GM12878 (cell line): ENCODE data around the gene TMEM201. TPM values are rescaled to one million over a fixed set of nuclear protein-coding genes. Genes with fewer than 3 reads are reported as not detected.

Experiments used
- ASH2L ChIP-seq: fragments of 300-600, 200-600 bp; sonication (generic); IDR thresholded peaks from 2 replicates; pipeline ENCODE4 v1.6.1; 2017; ENCODE audit warnings: low read depth, mild to moderate bottlenecking, borderline replicate concordance
- BACH1 ChIP-seq: fragments of 450-650 bp; IDR thresholded peaks from 2 replicates; pipeline ENCODE4 v1.6.1; 2017; ENCODE audit warnings: mild to moderate bottlenecking, borderline replicate concordance
- BCL11A ChIP-seq: IDR thresholded peaks from 2 replicates; pipeline ENCODE4 v1.6.1; 2011; ENCODE audit warnings: low read depth, low read length
- BHLHE40 ChIP-seq, 2 experiments: fragments of 450-650 bp in 1 of 2; IDR thresholded peaks; 2 replicates each; pipeline ENCODE4 v1.6.1; 2011 to 2017; ENCODE audit warnings: low read depth in 2 of 2, borderline replicate concordance in 1 of 2, improper control_type of control experiment in 1 of 2, low read length in 1 of 2, mild to moderate bottlenecking in 1 of 2
- CBX5 ChIP-seq: sonication (generic); IDR thresholded peaks from 2 replicates; pipeline ENCODE4 v1.6.1; 2016; ENCODE audit warnings: low read depth, moderate library complexity, mild to moderate bottlenecking, inconsistent platforms
- CEBPB ChIP-seq, 2 experiments: fragments of 150-350 bp in 1 of 2; IDR thresholded peaks; 2 replicates each; pipeline ENCODE4 v1.6.1; 2012 to 2014; ENCODE audit warnings: low read depth in 2 of 2, low read length in 2 of 2, borderline replicate concordance in 1 of 2, inconsistent platforms in 1 of 2
- CHD2 ChIP-seq: IDR thresholded peaks from 2 replicates; pipeline ENCODE4 v1.6.1; 2011; ENCODE audit warnings: low read depth, low read length, improper control_type of control experiment, borderline replicate concordance
- CREB1 ChIP-seq: IDR thresholded peaks from 2 replicates; pipeline ENCODE4 v1.6.1; 2012; ENCODE audit warnings: low read depth, mild to moderate bottlenecking, inconsistent platforms
- EP300 ChIP-seq, 2 experiments: fragments of 150-350 bp in 1 of 2; IDR thresholded peaks; 2 replicates each; pipeline ENCODE4 v1.6.1; 2011 to 2012; ENCODE audit warnings: low read depth in 2 of 2, low read length in 2 of 2, borderline replicate concordance in 1 of 2, improper control_type of control experiment in 1 of 2, inconsistent platforms in 1 of 2; ENCODE audit not compliant: control insufficient read depth in 1 of 2
- GABPA ChIP-seq: IDR thresholded peaks from 2 replicates; pipeline ENCODE4 v1.6.1; 2014; ENCODE audit warnings: antibody characterized with exemption, low read depth, mild to moderate bottlenecking, inconsistent platforms
- JUNB ChIP-seq: IDR thresholded peaks from 2 replicates; pipeline ENCODE4 v1.6.1; 2016; ENCODE audit warnings: antibody characterized with exemption, mild to moderate bottlenecking
- MEF2A ChIP-seq: IDR thresholded peaks from 2 replicates; pipeline ENCODE4 v1.6.1; 2011; ENCODE audit warnings: low read depth, mild to moderate bottlenecking, low read length, moderate library complexity; ENCODE audit not compliant: insufficient read depth
- MEF2B ChIP-seq: fragments of 450-650 bp; IDR thresholded peaks from 2 replicates; pipeline ENCODE4 v1.6.1; 2018; ENCODE audit warnings: mild to moderate bottlenecking, moderate library complexity; ENCODE audit not compliant: partially characterized antibody, poor library complexity, severe bottlenecking
- PBX3 ChIP-seq: IDR thresholded peaks from 2 replicates; pipeline ENCODE4 v1.6.1; 2011; ENCODE audit warnings: mild to moderate bottlenecking, low read depth, low read length, moderate library complexity; ENCODE audit not compliant: insufficient replicate concordance
- RAD21 ChIP-seq: IDR thresholded peaks from 2 replicates; pipeline ENCODE4 v1.6.1; 2011; ENCODE audit warnings: mild to moderate bottlenecking, low read depth, low read length, moderate library complexity; ENCODE audit not compliant: insufficient read depth
- RAD51 ChIP-seq: fragments of 450-650 bp; IDR thresholded peaks from 2 replicates; pipeline ENCODE4 v1.6.1; 2016; ENCODE audit warnings: moderate library complexity, mild to moderate bottlenecking, inconsistent platforms
- SPI1 ChIP-seq: IDR thresholded peaks from 2 replicates; pipeline ENCODE4 v1.6.1; 2011; ENCODE audit warnings: low read depth, mild to moderate bottlenecking, low read length, moderate library complexity, borderline replicate concordance; ENCODE audit not compliant: insufficient read depth
- SUZ12 ChIP-seq: fragments of 200-600 bp; sonication (generic); IDR thresholded peaks from one replicate; pipeline ENCODE4 v1.6.1; 2018; ENCODE audit warnings: antibody characterized with exemption, mild to moderate bottlenecking; ENCODE audit not compliant: unreplicated experiment
- TCF12 ChIP-seq: IDR thresholded peaks from 2 replicates; pipeline ENCODE4 v1.6.1; 2011; ENCODE audit warnings: low read depth, mild to moderate bottlenecking, low read length
- ZNF274 ChIP-seq: IDR thresholded peaks from one replicate; pipeline ENCODE4 v1.8.0; 2011; ENCODE audit not compliant: insufficient read length, insufficient read depth
- ZSCAN29 ChIP-seq: fragments of 450-650 bp; IDR thresholded peaks from 2 replicates; pipeline ENCODE4 v1.6.1; 2017; ENCODE audit warnings: mild to moderate bottlenecking, moderate library complexity
- polyA plus RNA-seq, 11 experiments: library from polyadenylated mRNA; depleted of rRNA in 4 of 11; unstranded in 6 of 11; stranded (reverse) in 5 of 11; fragments of >200 nt; fragmentation: Nextera tagmentation in 4 of 11; fragmentation: Illumina TruSeq in 1 of 11; extraction: Ambion mirVana in 4 of 11; extraction: Trizol in 1 of 11; gene quantifications; 1 replicate in 1 of 11; 2 replicates in 10 of 11; pipeline versions ENCODE4 v1.2.1 to v1.2.3, GENCODE V29; 2011 to 2016; ENCODE audit warnings: inconsistent platforms in 2 of 11, missing spikeins in 2 of 11, low read depth in 1 of 11
- total RNA-seq, 4 experiments: library from RNA; depleted of rRNA in 3 of 4; stranded (reverse); fragments of >200 nt in 3 of 4; fragmentation: Illumina TruSeq in 1 of 4; extraction: Trizol in 1 of 4; gene quantifications; 2 replicates each; pipeline versions ENCODE4 v1.2.1 to v1.2.3, GENCODE V29; 2013 to 2021
- TF ChIP-seq, protein P1 (sequence below): IDR thresholded peaks from 2 replicates; pipeline ENCODE4 v1.6.1; 2012; ENCODE audit warnings: low read depth, low read length, improper control_type of control experiment
- TF ChIP-seq, protein P2 (sequence below): fragments of 450-650 bp; IDR thresholded peaks from 2 replicates; pipeline ENCODE4 v1.6.1; 2018; ENCODE audit warnings: borderline replicate concordance, mild to moderate bottlenecking; ENCODE audit not compliant: partially characterized antibody
- TF ChIP-seq, protein P3 (sequence below): IDR thresholded peaks from 2 replicates; pipeline ENCODE4 v1.6.1; 2012; ENCODE audit warnings: low read depth, low read length, improper control_type of control experiment

The TMEM201 gene
- total and polyA plus RNA-seq, 10 of the 15 experiments (the other 5 are each of a cell fraction or from before 2014, with no cell fraction given) = 0.13 to 26.6 (median 6.1) TPM

GRCh38 chr1:9629445-9630201, 40.9 kb downstream of the TMEM201 start (continued):
- TF ChIP-seq CBX5 (no peak), JUNB (no peak), TCF12 (no peak), CHD2 (peak; percentile 75), BCL11A (peak; percentile 69; the same call in 1 of the 2 replicates), GABPA (no peak), SPI1 (peak; percentile 99), MEF2A (no peak), CREB1 (no peak), ASH2L (no peak), RAD51 (no peak), RAD21 (no peak), EP300 (IDR thresholded peaks at IDR 0.05; ENCODE audit: borderline replicate concordance in 1 of 2, control insufficient read depth in 1 of 2, low read depth in 2 of 2, low read length in 2 of 2) (peak; percentile 57 to 64; a peak in 1 of 4 replicates), SUZ12 (no peak), PBX3 (no peak), BACH1 (peak; percentile 26; the same call in 1 of the 2 replicates), ZSCAN29 (peak; percentile 73; the same call in 1 of the 2 replicates), MEF2B (peak; percentile 60), BHLHE40 (IDR thresholded peaks at IDR 0.05; ENCODE audit: borderline replicate concordance in 1 of 2, low read depth in 2 of 2, low read length in 1 of 2) (peak; percentile 92 to 95), ZNF274 (no peak), CEBPB (IDR thresholded peaks at IDR 0.05; ENCODE audit: borderline replicate concordance in 1 of 2, low read depth in 2 of 2, low read length in 2 of 2) (no peak)
- TF ChIP-seq, protein P1, sequence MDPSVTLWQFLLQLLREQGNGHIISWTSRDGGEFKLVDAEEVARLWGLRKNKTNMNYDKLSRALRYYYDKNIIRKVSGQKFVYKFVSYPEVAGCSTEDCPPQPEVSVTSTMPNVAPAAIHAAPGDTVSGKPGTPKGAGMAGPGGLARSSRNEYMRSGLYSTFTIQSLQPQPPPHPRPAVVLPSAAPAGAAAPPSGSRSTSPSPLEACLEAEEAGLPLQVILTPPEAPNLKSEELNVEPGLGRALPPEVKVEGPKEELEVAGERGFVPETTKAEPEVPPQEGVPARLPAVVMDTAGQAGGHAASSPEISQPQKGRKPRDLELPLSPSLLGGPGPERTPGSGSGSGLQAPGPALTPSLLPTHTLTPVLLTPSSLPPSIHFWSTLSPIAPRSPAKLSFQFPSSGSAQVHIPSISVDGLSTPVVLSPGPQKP = peak; percentile 50
- TF ChIP-seq, protein P2, sequence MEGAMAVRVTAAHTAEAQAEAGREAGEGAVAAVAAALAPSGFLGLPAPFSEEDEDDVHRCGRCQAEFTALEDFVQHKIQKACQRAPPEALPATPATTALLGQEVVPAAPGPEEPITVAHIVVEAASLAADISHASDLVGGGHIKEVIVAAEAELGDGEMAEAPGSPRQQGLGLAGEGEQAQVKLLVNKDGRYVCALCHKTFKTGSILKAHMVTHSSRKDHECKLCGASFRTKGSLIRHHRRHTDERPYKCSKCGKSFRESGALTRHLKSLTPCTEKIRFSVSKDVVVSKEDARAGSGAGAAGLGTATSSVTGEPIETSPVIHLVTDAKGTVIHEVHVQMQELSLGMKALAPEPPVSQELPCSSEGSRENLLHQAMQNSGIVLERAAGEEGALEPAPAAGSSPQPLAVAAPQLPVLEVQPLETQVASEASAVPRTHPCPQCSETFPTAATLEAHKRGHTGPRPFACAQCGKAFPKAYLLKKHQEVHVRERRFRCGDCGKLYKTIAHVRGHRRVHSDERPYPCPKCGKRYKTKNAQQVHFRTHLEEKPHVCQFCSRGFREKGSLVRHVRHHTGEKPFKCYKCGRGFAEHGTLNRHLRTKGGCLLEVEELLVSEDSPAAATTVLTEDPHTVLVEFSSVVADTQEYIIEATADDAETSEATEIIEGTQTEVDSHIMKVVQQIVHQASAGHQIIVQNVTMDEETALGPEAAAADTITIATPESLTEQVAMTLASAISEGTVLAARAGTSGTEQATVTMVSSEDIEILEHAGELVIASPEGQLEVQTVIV = peak; percentile 45
- TF ChIP-seq, protein P3, sequence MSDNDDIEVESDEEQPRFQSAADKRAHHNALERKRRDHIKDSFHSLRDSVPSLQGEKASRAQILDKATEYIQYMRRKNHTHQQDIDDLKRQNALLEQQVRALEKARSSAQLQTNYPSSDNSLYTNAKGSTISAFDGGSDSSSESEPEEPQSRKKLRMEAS = no peak
